K562 (cell line): Measurements from ENCODE around the gene SLC43A2. TPM values are rescaled to one million over a fixed set of nuclear protein-coding genes. Genes with fewer than 3 reads are reported as not detected.

Source experiments
- CREM ChIP-seq: IDR thresholded peaks from 2 replicates; pipeline ENCODE4 v1.6.1; 2014; ENCODE audit warnings: antibody characterized with exemption, low read depth
- polyA plus RNA-seq, 8 experiments: library from polyadenylated mRNA; depleted of rRNA in 4 of 8; stranded (reverse) in 5 of 8; unstranded in 3 of 8; fragments of >200 nt; fragmentation: Nextera tagmentation in 2 of 8; fragmentation: Illumina TruSeq in 1 of 8; extraction: Ambion mirVana in 2 of 8; extraction: Trizol in 1 of 8; gene quantifications; 2 replicates each; pipeline versions ENCODE4 v1.2.1 to v1.2.3, GENCODE V29; 2011 to 2014; ENCODE audit warnings: inconsistent platforms in 1 of 8, missing spikeins in 1 of 8
- total RNA-seq, 7 experiments: library from RNA; depleted of rRNA in 6 of 7; stranded (reverse); fragments of >200 nt in 6 of 7; fragmentation: Illumina TruSeq in 2 of 7; extraction: Trizol in 2 of 7; gene quantifications; 2 replicates each; pipeline versions ENCODE4 v1.2.1 to v1.2.3, GENCODE V29; 2011 to 2021; ENCODE audit warnings: low replicate concordance in 1 of 7
- TF ChIP-seq, protein P1 (sequence below), 2 experiments: fragments of 450-650 bp in 1 of 2; sonication (generic) in 1 of 2; formaldehyde crosslinking in 1 of 2; IDR thresholded peaks; 2 replicates each; pipeline versions ENCODE4 v1.7.1 to v1.9.0; 2016 to 2022; ENCODE audit warnings: inconsistent platforms in 1 of 2, mild to moderate bottlenecking in 1 of 2, missing genetic modification reagents in 1 of 2
- TF ChIP-seq, protein P2 (sequence below): fragments of 450-650 bp; IDR thresholded peaks from 2 replicates; pipeline ENCODE4 v1.6.1; 2016; ENCODE audit warnings: mild to moderate bottlenecking
- TF ChIP-seq, protein P3 (sequence below), 2 experiments: fragments of 450-650 bp in 1 of 2; sonication (generic) in 1 of 2; formaldehyde crosslinking in 1 of 2; IDR thresholded peaks in 1 of 2; conservative IDR thresholded peaks in 1 of 2; 2 replicates each; pipeline versions ENCODE4 v1.6.1 to v1.8.1; 2016 to 2023; ENCODE audit warnings: mild to moderate bottlenecking in 2 of 2, moderate library complexity in 2 of 2, inconsistent platforms in 1 of 2, missing genetic modification reagents in 1 of 2

The SLC43A2 gene
- total and polyA plus RNA-seq, 9 of the 15 experiments (the other 6 are each of a cell fraction or from before 2014, with no cell fraction given), result 0.03 to 10.2 (median 3.6) TPM

DNA sequence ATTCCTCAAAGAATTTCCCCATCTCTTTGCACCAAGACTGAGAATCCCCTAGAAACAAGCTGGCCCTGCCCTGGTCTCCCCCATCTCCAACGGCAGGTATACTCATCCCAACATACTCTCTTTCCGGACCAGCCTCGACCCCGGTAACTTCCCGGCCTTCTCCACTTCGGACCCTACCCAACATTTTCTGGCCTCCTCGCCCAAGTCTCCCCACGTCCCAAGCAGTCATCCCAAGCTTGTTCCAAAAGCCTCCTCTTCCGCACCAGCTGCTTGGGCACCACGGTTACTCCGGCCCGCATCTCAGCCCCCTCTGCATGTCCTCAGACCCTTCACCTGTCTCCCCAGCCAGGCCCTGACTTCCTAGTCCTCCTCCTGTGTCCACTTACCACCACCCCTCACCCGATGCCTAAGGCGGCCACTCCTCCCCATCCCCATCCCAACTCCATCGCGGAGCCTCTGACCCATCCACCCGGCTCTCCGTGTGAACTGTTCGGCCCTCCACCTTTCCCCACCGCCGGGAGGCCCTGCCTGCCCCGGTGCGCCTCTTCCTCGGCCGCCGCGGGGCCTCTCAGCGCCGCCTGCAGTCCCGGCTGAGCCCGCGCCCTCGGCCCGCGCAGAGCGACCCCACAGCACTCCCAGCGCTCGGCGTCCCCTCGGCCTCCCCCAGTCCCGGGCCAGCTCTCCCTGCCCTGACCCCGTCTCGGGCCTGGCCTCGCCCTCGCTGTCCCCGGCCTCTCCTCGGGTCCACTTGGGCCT lies 67.0 kb downstream of the SLC43A2 start (continued):
- TF ChIP-seq, protein P1, sequence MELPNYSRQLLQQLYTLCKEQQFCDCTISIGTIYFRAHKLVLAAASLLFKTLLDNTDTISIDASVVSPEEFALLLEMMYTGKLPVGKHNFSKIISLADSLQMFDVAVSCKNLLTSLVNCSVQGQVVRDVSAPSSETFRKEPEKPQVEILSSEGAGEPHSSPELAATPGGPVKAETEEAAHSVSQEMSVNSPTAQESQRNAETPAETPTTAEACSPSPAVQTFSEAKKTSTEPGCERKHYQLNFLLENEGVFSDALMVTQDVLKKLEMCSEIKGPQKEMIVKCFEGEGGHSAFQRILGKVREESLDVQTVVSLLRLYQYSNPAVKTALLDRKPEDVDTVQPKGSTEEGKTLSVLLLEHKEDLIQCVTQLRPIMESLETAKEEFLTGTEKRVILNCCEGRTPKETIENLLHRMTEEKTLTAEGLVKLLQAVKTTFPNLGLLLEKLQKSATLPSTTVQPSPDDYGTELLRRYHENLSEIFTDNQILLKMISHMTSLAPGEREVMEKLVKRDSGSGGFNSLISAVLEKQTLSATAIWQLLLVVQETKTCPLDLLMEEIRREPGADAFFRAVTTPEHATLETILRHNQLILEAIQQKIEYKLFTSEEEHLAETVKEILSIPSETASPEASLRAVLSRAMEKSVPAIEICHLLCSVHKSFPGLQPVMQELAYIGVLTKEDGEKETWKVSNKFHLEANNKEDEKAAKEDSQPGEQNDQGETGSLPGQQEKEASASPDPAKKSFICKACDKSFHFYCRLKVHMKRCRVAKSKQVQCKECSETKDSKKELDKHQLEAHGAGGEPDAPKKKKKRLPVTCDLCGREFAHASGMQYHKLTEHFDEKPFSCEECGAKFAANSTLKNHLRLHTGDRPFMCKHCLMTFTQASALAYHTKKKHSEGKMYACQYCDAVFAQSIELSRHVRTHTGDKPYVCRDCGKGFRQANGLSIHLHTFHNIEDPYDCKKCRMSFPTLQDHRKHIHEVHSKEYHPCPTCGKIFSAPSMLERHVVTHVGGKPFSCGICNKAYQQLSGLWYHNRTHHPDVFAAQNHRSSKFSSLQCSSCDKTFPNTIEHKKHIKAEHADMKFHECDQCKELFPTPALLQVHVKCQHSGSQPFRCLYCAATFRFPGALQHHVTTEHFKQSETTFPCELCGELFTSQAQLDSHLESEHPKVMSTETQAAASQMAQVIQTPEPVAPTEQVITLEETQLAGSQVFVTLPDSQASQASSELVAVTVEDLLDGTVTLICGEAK (IDR thresholded peaks at IDR 0.05), result 0 out of 2 replicates have a peak, but pooled peaks have one; percentile 42
- TF ChIP-seq, protein P1 (CRISPR knock-in tag; IDR thresholded peaks at IDR 0.05), result no peak
- TF ChIP-seq CREM, result no peak
- TF ChIP-seq, protein P2, sequence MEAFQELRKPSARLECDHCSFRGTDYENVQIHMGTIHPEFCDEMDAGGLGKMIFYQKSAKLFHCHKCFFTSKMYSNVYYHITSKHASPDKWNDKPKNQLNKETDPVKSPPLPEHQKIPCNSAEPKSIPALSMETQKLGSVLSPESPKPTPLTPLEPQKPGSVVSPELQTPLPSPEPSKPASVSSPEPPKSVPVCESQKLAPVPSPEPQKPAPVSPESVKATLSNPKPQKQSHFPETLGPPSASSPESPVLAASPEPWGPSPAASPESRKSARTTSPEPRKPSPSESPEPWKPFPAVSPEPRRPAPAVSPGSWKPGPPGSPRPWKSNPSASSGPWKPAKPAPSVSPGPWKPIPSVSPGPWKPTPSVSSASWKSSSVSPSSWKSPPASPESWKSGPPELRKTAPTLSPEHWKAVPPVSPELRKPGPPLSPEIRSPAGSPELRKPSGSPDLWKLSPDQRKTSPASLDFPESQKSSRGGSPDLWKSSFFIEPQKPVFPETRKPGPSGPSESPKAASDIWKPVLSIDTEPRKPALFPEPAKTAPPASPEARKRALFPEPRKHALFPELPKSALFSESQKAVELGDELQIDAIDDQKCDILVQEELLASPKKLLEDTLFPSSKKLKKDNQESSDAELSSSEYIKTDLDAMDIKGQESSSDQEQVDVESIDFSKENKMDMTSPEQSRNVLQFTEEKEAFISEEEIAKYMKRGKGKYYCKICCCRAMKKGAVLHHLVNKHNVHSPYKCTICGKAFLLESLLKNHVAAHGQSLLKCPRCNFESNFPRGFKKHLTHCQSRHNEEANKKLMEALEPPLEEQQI, result no peak
- TF ChIP-seq, protein P3, sequence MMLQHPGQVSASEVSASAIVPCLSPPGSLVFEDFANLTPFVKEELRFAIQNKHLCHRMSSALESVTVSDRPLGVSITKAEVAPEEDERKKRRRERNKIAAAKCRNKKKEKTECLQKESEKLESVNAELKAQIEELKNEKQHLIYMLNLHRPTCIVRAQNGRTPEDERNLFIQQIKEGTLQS (IDR thresholded peaks at IDR 0.05), result no peak
- TF ChIP-seq, protein P3 (CRISPR knock-in tag; conservative IDR thresholded peaks at IDR 0.05), result no peak
